Measurements from ENCODE around the gene ADCY9.
"Not testable (repeated sequence)": the region's sequence is repeated elsewhere in the genome, so short reads cannot be mapped to it uniquely, and the experiment has no call there.

ADCY9 gene

GRCh38 chr16:4075534-4075933, 40.7 kb downstream of the ADCY9 start:
- no peaks in the 10 kb centered on the region for H3K27me3 ChIP-seq (ENCODE audit: control insufficient read depth in 5 of 5, insufficient read depth in 4 of 5, low read length in 5 of 5)
- H3K36me3 ChIP-seq (ENCODE audit: control insufficient read depth in 5 of 5, insufficient read depth in 5 of 5, low read length in 5 of 5): no peaks in the 10 kb centered on the region
- no peak overlapping the region for H3K27ac ChIP-seq (ENCODE audit: low read depth, low read length)
- peaks cover 0 to 4% (median 0%) of the 10 kb centered on the region in 5 donors for H3K4me1 ChIP-seq (ENCODE audit: control insufficient read depth in 5 of 5, insufficient read depth in 5 of 5, low read length in 5 of 5)
- peaks cover 0 to 2% (median 0%) of the 10 kb centered on the region in 5 donors for H3K9me3 ChIP-seq (ENCODE audit: control insufficient read depth in 5 of 5, low read length in 5 of 5)
- H3K4me3 ChIP-seq (ENCODE audit: low read depth in 1 of 5, low read length in 5 of 5): no peak overlapping the region
- H3K9ac ChIP-seq (ENCODE audit: low read length in 5 of 5): no peak overlapping the region

DNA sequence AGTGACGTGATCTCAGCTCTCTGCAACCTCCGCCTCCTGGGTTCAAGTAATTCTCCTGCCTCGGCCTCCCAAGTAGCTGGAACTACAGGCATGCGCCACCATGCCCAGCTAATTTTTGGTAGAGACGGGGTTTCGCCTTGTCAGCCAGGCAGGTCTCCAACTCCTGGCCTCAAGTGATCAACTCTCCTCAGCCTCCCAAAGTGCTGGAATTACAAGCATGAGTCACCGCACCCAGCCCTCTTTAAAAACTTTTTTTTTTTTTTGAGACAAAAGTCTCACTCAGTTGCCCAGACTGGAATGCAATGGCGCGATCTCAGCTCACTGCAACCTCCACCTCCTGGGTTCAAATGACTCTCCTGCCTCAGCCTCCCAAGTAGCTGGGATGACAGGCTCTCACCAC, 43.1 kb downstream of the ADCY9 start:
- H3K4me1 ChIP-seq (ENCODE audit: control insufficient read depth in 5 of 5, insufficient read depth in 5 of 5, low read length in 5 of 5); H3K36me3 ChIP-seq (ENCODE audit: control insufficient read depth in 5 of 5, insufficient read depth in 5 of 5, low read length in 5 of 5); H3K27me3 ChIP-seq (ENCODE audit: control insufficient read depth in 5 of 5, insufficient read depth in 4 of 5, low read length in 5 of 5); H3K27ac ChIP-seq (ENCODE audit: low read depth, low read length); H3K9me3 ChIP-seq (ENCODE audit: control insufficient read depth in 5 of 5, low read length in 5 of 5); H3K4me3 ChIP-seq (ENCODE audit: low read depth in 1 of 5, low read length in 5 of 5); H3K9ac ChIP-seq (ENCODE audit: low read length in 5 of 5): not testable (repeated sequence)

GRCh38 chr16:4071686-4072561, 44.3 kb downstream of the ADCY9 start:
- no peak overlapping the region for H3K4me3 ChIP-seq (ENCODE audit: low read depth in 1 of 5, low read length in 5 of 5)
- H3K9me3 ChIP-seq (ENCODE audit: control insufficient read depth in 5 of 5, low read length in 5 of 5): no peaks in the 10 kb centered on the region
- H3K27ac ChIP-seq (ENCODE audit: low read depth, low read length): no peak overlapping the region
- H3K4me1 ChIP-seq (ENCODE audit: control insufficient read depth in 5 of 5, insufficient read depth in 5 of 5, low read length in 5 of 5): peaks cover 0 to 4% (median 0%) of the 10 kb centered on the region in 5 donors
- no peaks in the 10 kb centered on the region for H3K27me3 ChIP-seq (ENCODE audit: control insufficient read depth in 5 of 5, insufficient read depth in 4 of 5, low read length in 5 of 5)
- no peak overlapping the region for H3K9ac ChIP-seq (ENCODE audit: low read length in 5 of 5)
- no peaks in the 10 kb centered on the region for H3K36me3 ChIP-seq (ENCODE audit: control insufficient read depth in 5 of 5, insufficient read depth in 5 of 5, low read length in 5 of 5)

DNA sequence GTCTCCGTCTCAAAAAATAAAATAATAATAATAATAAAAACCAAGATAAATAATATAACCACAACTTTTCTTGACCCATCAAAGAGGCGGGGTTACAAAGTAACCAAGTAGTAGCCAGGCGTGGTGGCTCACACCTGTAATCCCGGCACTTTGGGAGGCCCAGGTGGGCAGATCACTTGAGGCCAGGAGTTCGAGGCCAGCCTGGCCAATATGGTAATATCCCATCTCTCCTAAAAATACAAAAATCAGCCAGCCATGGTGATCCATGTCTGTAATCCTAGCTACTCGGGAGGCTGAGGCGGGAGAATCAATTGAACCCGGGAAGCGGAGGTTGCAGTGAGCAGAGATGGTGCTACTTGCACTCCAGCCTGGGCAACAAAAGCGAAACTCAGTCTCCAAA, 45.3 kb downstream of the ADCY9 start:
- Histone ChIP-seq H3K27ac (ENCODE audit: low read depth, low read length) (no peak overlapping the region), H3K9ac (ENCODE audit: low read length in 5 of 5) (no peak overlapping the region), H3K36me3 (ENCODE audit: control insufficient read depth in 5 of 5, insufficient read depth in 5 of 5, low read length in 5 of 5) (no peaks in the 10 kb centered on the region), H3K9me3 (ENCODE audit: control insufficient read depth in 5 of 5, low read length in 5 of 5) (no peaks in the 10 kb centered on the region), H3K27me3 (ENCODE audit: control insufficient read depth in 5 of 5, insufficient read depth in 4 of 5, low read length in 5 of 5) (no peaks in the 10 kb centered on the region), H3K4me3 (ENCODE audit: low read depth in 1 of 5, low read length in 5 of 5) (no peak overlapping the region), H3K4me1 (ENCODE audit: control insufficient read depth in 5 of 5, insufficient read depth in 5 of 5, low read length in 5 of 5) (peaks cover 0 to 6% (median 0%) of the 10 kb centered on the region in 5 donors)

GRCh38 chr16:4067262-4068001, 48.8 kb downstream of the ADCY9 start:
- Histone ChIP-seq H3K9ac (ENCODE audit: low read length in 5 of 5) (no peak overlapping the region), H3K4me1 (ENCODE audit: control insufficient read depth in 5 of 5, insufficient read depth in 5 of 5, low read length in 5 of 5) (peaks cover 0 to 6% (median 0%) of the 10 kb centered on the region in 5 donors), H3K27me3 (ENCODE audit: control insufficient read depth in 5 of 5, insufficient read depth in 4 of 5, low read length in 5 of 5) (no peaks in the 10 kb centered on the region), H3K27ac (ENCODE audit: low read depth, low read length) (no peak overlapping the region), H3K36me3 (ENCODE audit: control insufficient read depth in 5 of 5, insufficient read depth in 5 of 5, low read length in 5 of 5) (no peaks in the 10 kb centered on the region), H3K4me3 (ENCODE audit: low read depth in 1 of 5, low read length in 5 of 5) (no peak overlapping the region), H3K9me3 (ENCODE audit: control insufficient read depth in 5 of 5, low read length in 5 of 5) (peaks cover 0 to 4% (median 3%) of the 10 kb centered on the region in 5 donors)

DNA sequence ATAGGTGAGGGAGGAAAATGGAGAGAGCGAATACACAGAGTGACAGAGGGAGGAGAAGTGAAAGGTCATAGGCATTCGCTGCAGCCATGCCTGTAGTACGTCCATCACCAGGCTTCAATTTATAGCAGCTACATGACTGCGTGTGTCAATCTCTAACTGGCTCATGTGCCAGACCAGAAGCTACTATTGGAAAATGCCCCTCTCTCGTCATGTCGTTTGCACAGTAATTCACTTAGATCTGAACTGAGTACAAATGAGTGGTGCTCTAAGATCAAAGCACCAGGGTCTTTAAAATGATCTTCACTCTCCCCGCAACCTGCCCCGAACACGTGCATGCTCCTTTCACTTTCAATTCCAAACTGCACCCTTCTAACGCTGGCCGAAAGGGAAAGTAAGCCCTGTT, 51.3 kb downstream of the ADCY9 start:
- H3K4me3 ChIP-seq (ENCODE audit: low read depth in 1 of 5, low read length in 5 of 5): peak overlapping the region in 4 of 5 donors; percentile 40 to 52 (median 44)
- H3K4me1 ChIP-seq (ENCODE audit: control insufficient read depth in 5 of 5, insufficient read depth in 5 of 5, low read length in 5 of 5): peaks cover 0 to 9% (median 2%) of the 10 kb centered on the region in 5 donors
- H3K36me3 ChIP-seq (ENCODE audit: control insufficient read depth in 5 of 5, insufficient read depth in 5 of 5, low read length in 5 of 5): no peaks in the 10 kb centered on the region
- no peak overlapping the region for H3K27ac ChIP-seq (ENCODE audit: low read depth, low read length)
- no peak overlapping the region for H3K9ac ChIP-seq (ENCODE audit: low read length in 5 of 5)
- peaks cover 2 to 25% (median 14%) of the 10 kb centered on the region in 5 donors for H3K9me3 ChIP-seq (ENCODE audit: control insufficient read depth in 5 of 5, low read length in 5 of 5)
- H3K27me3 ChIP-seq (ENCODE audit: control insufficient read depth in 5 of 5, insufficient read depth in 4 of 5, low read length in 5 of 5): no peaks in the 10 kb centered on the region

- H3K9ac ChIP-seq (ENCODE audit: low read length in 5 of 5): no peak overlapping the region
- peaks cover 0 to 9% (median 0%) of the 10 kb centered on the region in 5 donors for H3K4me1 ChIP-seq (ENCODE audit: control insufficient read depth in 5 of 5, insufficient read depth in 5 of 5, low read length in 5 of 5)
Observed at GRCh38 chr16:4062212-4062802, 53.9 kb downstream of the ADCY9 start.

GRCh38 chr16:4060823-4061222, 55.4 kb downstream of the ADCY9 start:
- H3K27ac ChIP-seq (ENCODE audit: low read depth, low read length): no peak overlapping the region

More at GRCh38 chr16:4062212-4062802, 53.9 kb downstream of the ADCY9 start:
- Histone ChIP-seq H3K27me3 (ENCODE audit: control insufficient read depth in 5 of 5, insufficient read depth in 4 of 5, low read length in 5 of 5) (no peaks in the 10 kb centered on the region), H3K36me3 (ENCODE audit: control insufficient read depth in 5 of 5, insufficient read depth in 5 of 5, low read length in 5 of 5) (no peaks in the 10 kb centered on the region), H3K27ac (ENCODE audit: low read depth, low read length) (no peak overlapping the region), H3K9me3 (ENCODE audit: control insufficient read depth in 5 of 5, low read length in 5 of 5) (peaks cover 2 to 26% (median 16%) of the 10 kb centered on the region in 5 donors), H3K4me3 (ENCODE audit: low read depth in 1 of 5, low read length in 5 of 5) (no peak overlapping the region)

GRCh38 chr16:4060009-4060408, 56.2 kb downstream of the ADCY9 start:
- H3K9ac ChIP-seq (ENCODE audit: low read length in 5 of 5): no peak overlapping the region
- H3K27me3 ChIP-seq (ENCODE audit: control insufficient read depth in 5 of 5, insufficient read depth in 4 of 5, low read length in 5 of 5): no peaks in the 10 kb centered on the region
- no peaks in the 10 kb centered on the region for H3K36me3 ChIP-seq (ENCODE audit: control insufficient read depth in 5 of 5, insufficient read depth in 5 of 5, low read length in 5 of 5)
- H3K4me3 ChIP-seq (ENCODE audit: low read depth in 1 of 5, low read length in 5 of 5): no peak overlapping the region
- H3K4me1 ChIP-seq (ENCODE audit: control insufficient read depth in 5 of 5, insufficient read depth in 5 of 5, low read length in 5 of 5): peaks cover 0 to 7% (median 0%) of the 10 kb centered on the region in 5 donors
- H3K27ac ChIP-seq (ENCODE audit: low read depth, low read length): no peak overlapping the region
- H3K9me3 ChIP-seq (ENCODE audit: control insufficient read depth in 5 of 5, low read length in 5 of 5): peaks cover 2 to 26% (median 16%) of the 10 kb centered on the region in 5 donors

More at GRCh38 chr16:4060823-4061222, 55.4 kb downstream of the ADCY9 start:
- Histone ChIP-seq H3K9me3 (ENCODE audit: control insufficient read depth in 5 of 5, low read length in 5 of 5) (peaks cover 2 to 26% (median 16%) of the 10 kb centered on the region in 5 donors), H3K9ac (ENCODE audit: low read length in 5 of 5) (no peak overlapping the region), H3K4me1 (ENCODE audit: control insufficient read depth in 5 of 5, insufficient read depth in 5 of 5, low read length in 5 of 5) (peaks cover 0 to 7% (median 0%) of the 10 kb centered on the region in 5 donors), H3K36me3 (ENCODE audit: control insufficient read depth in 5 of 5, insufficient read depth in 5 of 5, low read length in 5 of 5) (no peaks in the 10 kb centered on the region), H3K4me3 (ENCODE audit: low read depth in 1 of 5, low read length in 5 of 5) (no peak overlapping the region), H3K27me3 (ENCODE audit: control insufficient read depth in 5 of 5, insufficient read depth in 4 of 5, low read length in 5 of 5) (no peaks in the 10 kb centered on the region)

Data from subcutaneous abdominal adipose tissue (tissue), 5 donors.